SKM-1 (cell line): Measurements from ENCODE around the gene PYGL.
"Not testable (repeated sequence)": the region's sequence is repeated elsewhere in the genome, so short reads cannot be mapped to it uniquely, and the experiment has no call there.

Experiments used
- DNase-seq: peaks from one replicate; lab custom pipeline; 2025; ENCODE audit not compliant: unreplicated experiment; lab: John Stamatoyannopoulos, UW

The PYGL gene

GRCh38 chr14:50943943-50944646 lies at the start of gene PYGL:
TSS of gene PYGL (minus strand) at chr14:50944483. CDS start at chr14:50944403, 80 bp downstream.
- DNase-seq = no peak

- DNase-seq = no peak
These were observed 41.6 kb upstream of the PYGL start for GRCh38 chr14:50985859-50986331.

- no peak for DNase-seq
These were observed 41.0 kb upstream of the PYGL start for GRCh38 chr14:50985124-50985858.

- DNase-seq = no peak
These were observed 39.9 kb upstream of the PYGL start for GRCh38 chr14:50984036-50984710.

- DNase-seq = no peak
These were observed 35.9 kb upstream of the PYGL start for GRCh38 chr14:50979941-50980850.

GRCh38 chr14:50978888-50979287 lies 34.6 kb upstream of the PYGL start:
- DNase-seq = no peak

- no peak for DNase-seq
These were observed 34.2 kb upstream of the PYGL start for GRCh38 chr14:50978529-50978871.

GRCh38 chr14:50977863-50978528 lies 33.7 kb upstream of the PYGL start:
- peak; percentile 1 for DNase-seq

GRCh38 chr14:50974118-50974517 lies 29.8 kb upstream of the PYGL start:
- DNase-seq = no peak

GRCh38 chr14:50972734-50973133 lies 28.5 kb upstream of the PYGL start:
- no peak for DNase-seq

GRCh38 chr14:50970886-50971781 lies 26.9 kb upstream of the PYGL start:
- no peak for DNase-seq

- DNase-seq = peak; percentile 26
These were observed 23.5 kb upstream of the PYGL start for GRCh38 chr14:50967790-50968189.

GRCh38 chr14:50967103-50967502 lies 22.8 kb upstream of the PYGL start:
- no peak for DNase-seq

GRCh38 chr14:50964683-50965390 lies 20.6 kb upstream of the PYGL start:
- no peak for DNase-seq

GRCh38 chr14:50963919-50964318 lies 19.6 kb upstream of the PYGL start:
- no peak for DNase-seq

GRCh38 chr14:50961605-50962221 lies 17.4 kb upstream of the PYGL start:
- no peak for DNase-seq

- no peak for DNase-seq
These were observed 13.0 kb upstream of the PYGL start for GRCh38 chr14:50957296-50957695.

GRCh38 chr14:50956421-50956820 lies 12.1 kb upstream of the PYGL start:
- DNase-seq = not testable (repeated sequence)
